ENCODE measurements around the gene PLCZ1.
"Not testable (repeated sequence)": the region's sequence is repeated elsewhere in the genome, so short reads cannot be mapped to it uniquely, and the experiment has no call there.

The PLCZ1 gene

DNA sequence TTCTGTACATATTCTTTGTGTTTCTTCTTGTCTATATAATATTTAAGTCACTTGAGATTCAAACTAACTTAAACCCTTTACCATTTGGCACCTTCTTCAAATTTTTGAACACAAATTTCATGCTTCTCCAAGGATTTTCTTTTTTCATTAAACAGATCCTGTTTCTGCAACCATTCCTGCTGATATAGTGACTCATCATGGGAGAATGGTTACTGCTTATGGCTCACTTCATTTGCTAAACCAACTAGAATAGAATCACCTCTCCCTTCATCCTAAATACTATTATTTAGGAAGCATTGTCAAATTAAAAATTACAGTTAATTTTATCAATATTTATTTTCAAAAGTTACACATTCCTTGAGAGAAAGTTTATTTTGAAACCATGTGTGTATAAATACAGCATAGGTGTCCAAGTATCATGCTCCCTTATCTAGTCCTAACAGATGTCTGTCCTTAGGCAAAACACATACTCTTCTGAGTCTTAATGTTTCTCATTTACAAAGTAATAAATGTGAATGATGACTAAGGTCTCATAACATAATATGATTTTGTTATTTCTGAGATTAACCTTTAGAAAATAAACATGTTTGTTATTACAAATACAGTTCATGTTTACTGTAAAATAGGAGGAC lies 40.7 kb downstream of the PLCZ1 start:
- DNase-seq = no peak

DNA sequence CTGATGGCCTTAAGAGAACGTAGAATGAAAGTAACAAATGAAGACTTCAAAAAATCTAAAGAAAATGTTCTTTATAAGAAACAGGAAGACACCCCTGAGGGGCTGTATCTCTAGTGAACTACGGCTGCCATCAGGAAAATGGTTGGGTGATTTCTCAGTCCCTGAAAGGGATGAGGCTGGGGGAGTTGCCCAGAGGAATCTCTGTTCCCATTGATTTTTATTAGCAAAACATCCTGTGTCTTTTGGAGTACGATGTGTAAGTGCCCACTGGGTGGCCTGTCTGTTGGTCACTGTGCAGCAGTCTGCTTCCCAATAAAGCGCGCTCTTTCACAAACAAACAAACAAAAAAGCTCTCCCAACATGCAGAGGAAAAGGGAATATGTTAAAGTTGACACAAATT lies 43.8 kb downstream of the PLCZ1 start:
- DNase-seq = not testable (repeated sequence)

DNA sequence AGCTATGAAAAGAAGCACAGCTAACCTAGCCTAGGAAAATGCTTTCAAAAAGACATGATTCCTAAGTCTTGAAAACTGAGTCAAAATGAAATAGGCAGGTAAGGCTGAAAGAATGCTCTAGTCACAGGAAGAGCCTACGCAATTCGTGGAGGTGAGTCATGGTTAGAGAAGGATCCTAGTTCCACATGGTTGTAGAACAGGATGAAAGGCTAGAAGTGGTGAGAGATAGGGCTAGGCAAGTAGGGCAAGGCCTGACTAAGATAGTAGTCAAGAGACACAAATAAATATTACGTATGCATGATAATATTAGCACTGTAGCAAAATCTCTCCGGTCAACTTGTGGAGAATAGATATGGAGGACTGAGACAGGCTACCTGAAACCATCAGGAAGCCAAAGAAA lies 47.2 kb downstream of the PLCZ1 start:
- DNase-seq = no peak

DNA sequence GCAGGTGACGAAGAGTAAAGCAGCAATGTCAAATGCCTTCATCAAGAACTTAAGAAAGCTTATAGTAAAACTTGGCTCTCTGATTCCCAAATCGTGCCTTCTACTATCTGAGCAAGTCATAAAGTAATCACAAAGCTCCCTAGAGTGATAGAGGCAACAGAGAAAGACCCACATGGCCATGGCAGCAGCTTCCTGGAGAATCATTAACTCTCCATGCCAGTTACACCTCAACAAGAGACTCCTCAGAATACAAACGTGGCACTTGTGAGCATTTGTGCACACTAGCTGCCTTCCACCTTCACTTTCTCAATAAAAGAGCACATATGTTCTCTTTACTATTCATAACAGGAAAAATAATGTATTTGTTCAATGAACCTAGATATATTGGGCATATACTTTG lies 48.0 kb downstream of the PLCZ1 start:
- no peak for DNase-seq

DNA sequence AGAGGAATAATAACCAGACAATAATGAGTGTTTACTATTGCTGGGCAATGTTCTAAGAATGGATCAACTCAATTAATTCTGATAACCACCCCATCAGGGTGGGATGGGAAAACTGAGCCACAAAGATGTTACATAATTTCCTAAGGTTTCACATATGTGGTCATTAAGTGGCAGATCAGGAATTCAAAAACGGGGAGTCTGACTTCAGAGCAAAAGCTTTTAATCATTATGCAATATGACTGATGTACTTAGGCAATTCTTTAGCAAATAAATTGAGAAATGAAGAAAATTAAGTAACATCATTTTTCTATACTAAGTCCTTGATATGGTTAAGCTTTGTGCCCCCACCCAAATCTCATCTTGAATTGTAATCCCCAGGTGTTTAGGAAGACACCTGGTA lies 53.4 kb downstream of the PLCZ1 start:
- no peak for DNase-seq

DNA sequence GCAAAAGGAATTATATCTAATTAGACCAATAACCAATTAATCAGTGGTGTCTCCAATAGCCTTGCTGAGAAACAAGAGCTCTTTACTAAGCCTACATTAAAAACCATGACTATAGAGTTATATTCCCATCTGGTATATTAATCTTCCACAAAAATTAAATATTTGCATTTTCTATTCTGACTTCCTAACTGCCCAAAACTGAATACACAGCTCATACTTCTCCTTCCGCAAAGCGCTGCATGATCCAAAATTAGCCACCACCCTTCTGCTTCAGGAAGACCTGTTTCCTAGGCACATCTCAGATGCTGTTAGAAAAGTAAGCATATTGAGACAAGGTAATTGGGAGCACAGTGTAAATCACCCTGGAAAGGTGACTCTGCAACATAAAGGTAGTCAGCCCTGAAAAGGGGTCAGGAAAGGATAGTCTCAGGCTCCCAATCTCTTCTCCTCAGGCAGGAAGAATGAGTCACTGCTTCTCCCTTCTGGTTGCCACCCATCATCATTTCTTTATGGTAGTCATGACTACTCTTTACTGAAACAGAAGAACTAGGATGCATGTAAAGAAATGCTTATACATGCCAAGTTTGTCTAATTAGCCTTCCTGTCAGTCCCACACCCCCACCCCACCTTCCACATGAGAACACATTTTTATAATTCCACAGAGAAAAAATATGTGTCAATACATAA lies 54.3 kb downstream of the PLCZ1 start:
- no peak for DNase-seq

DNA sequence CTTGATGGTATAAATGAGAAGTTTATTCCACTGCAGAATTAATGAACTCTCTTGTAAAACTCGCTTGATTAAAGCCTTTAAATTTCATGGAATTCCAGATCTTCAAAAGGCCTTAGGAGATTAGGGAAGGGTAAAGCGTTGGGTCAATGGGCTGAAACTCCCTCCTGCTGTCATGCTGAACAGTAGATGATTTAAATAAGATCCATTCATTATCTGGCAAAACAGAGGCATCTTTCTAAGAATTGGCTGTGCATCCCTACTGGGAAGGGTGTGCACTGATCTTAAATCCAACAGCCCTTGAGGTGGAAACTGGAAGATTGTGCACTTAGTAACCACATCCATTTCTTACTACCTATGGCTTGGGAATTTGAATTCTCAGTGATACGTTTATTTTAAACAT lies 56.0 kb downstream of the PLCZ1 start:
- no peak for DNase-seq

DNA sequence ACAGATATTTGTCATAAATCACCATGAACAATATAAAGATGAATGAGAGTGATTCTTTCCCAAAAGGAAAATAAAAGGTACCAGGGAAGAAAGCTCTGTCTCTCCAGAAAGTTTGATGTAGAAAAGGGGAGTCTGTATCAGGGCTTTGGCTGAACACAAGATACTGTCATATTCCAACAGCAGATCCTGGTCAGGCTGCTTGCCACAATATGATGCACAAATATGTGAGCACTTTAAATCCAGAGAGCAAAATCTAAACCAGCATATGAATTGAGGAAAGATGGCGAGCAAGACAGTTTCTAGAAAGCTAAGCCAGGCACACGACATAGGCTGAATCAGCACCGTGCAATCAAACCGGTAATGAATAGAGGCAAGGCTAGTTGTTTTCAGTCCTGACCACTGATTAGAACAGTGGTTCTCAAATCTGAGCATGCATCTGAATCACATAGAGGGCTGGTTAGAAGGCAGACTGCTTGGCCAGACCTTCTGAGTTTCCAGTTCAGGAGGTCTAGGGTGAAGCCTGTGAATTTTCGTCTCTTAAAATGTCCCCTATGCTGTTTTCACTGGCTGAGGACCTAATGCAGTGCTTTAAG lies 60.7 kb downstream of the PLCZ1 start:
- no peak for DNase-seq

DNA sequence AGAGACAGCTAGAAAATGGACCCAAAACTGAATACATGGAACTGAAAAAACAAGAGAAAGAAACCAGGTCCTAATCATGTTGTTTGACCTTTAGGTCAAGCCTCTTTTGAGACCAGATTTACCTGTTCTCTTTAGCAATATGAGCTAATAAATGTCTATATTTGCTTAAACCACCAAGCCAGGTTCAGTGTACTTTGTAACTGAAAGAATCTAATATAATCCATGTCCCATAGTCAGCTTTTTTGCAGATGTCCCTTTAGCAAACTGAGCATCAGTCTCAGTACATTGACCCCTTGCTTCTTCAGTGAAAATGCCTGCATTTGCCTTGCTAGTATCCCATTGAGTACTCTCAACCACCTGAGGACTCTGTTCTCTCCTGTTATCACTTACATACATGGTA lies 61.7 kb downstream of the PLCZ1 start:
- DNase-seq = no peak

DNA sequence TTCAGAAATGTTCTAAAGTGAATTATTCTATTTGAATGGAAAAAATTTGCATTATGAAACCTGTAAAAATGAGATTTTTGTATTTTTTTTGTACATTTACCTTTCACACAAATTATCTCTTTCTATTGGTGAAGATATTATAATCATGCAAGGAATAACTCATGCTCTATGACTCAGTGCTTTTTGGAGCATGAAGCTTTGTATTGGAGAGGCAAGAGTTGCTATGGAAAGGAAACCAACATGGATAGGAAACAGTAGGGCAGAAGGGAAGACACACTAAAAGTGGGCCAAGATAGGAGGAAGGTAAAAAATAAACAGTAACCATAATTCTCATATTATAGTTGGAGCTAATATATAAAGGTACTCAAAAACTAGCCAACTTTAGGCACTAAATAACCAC lies 79.0 kb downstream of the PLCZ1 start:
- no peak for DNase-seq

DNA sequence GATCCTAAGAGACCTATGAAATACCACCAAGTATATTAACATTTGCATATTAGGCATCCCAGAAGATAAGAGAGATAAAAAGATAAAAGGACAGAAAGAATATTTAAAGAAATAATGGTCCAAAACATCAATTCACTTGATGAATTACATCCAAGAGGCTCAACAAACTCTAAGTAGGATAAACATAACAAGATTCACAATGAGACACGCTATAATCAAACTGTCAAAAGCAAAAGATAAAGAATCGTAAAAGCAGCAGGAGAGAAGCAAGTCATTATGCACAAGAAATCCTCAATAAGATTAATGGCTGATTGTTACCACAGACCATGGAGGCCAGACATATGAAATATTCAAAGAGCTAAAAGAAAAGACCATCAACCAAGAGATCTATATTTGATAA lies 79.6 kb downstream of the PLCZ1 start:
- no peak for DNase-seq

DNA sequence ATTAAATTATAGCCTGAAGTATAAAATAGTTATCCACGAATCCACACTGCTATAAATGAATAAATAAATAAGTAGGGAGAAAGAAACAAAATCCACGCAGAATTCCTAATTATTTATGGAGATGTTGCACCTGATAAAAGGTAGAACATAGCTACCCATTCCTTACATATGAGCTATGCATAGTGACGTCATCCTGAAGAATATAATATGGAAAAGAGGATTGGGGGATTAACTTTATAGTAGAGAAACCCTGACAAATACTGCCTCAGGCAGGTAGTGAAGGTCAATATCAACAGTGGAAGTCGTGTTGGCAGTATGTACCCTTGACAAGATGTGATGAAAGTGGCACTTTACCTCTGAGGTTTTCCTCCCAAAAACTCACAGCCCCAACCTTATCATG lies 82.5 kb downstream of the PLCZ1 start:
- no peak for DNase-seq

DNA sequence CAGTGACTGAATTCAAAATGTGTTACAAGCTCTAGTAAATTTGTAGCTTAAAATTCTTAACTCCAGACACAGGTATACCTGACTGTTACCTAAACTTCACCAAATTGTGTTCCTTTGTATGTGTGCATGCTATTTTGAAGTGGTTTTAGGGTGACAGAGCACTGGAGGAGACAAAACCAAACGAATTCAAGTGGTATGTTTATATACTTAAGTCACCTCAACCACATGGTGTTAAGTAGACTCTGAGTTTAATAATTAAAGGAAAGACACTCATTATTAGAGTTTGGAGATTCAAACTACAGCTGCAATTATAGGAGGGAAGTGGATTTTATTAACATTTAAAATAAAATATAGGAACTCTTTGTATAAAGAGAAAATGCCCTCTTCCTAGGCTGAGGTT lies 84.3 kb downstream of the PLCZ1 start:
- no peak for DNase-seq

DNA sequence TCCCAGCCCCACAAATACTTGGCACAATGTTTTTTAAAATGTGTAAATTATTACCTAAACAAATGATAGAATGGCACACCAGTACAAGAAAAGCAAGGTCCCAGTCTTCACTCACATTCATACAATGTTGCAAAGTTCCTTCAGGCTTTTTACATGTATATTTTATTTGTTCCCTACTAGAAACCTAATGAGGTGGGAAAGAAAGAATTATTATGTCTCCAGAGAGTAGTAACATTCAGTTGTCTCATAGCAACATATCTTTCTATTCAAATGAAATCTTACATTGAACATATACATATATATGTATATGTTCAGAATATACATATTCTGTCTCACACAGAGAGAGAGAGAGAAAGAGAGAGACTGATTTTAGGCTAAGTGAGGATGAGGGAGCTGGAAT lies 85.2 kb downstream of the PLCZ1 start:
- no peak for DNase-seq

DNA sequence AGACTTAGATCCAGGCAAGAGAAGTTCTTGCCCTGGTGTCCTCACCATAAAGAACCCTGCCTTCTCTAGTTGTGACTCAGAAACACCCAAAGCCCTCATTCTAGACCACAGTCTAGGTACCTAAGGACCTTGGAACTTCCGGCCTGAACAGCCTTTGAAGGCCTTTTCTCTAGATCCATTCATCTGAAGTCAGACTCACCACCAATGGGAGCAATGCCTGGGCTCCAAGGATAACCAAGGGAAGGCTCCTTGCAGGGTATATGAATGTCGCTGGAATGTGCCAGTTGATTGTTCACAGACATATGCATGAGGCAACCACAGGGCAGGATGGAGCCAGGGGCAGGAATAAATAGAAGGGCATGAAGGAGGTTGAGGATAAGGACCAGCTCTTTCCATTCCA lies 86.3 kb downstream of the PLCZ1 start:
- DNase-seq = no peak

DNA sequence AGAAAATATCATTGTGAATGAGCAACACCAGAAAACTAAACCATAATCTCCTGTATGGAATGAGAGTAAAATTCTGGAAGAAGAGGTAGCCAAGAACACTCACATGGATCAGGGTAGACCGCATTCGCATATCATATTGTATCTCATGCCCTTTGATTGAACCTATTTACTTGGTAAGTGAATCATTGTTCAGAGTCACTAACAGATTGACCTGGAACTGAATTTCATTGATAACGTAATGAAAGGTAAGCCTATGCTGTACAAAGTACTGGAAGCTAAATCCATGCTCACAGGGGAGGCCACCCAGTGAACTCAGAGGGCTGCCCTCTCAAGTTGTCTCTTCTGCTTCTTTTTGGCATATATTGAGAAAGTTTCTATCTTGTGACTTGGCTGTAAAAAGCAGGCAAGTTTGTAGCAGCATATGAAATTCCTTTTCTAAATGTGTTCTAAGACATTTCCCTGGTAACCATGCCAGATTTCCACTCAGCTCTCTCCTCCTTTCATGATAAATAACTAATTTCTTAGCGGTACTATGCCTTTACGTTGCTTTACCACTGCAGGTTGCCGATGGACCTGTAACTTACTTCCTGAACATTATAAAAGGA lies 91.4 kb downstream of the PLCZ1 start:
- no peak for DNase-seq

DNA sequence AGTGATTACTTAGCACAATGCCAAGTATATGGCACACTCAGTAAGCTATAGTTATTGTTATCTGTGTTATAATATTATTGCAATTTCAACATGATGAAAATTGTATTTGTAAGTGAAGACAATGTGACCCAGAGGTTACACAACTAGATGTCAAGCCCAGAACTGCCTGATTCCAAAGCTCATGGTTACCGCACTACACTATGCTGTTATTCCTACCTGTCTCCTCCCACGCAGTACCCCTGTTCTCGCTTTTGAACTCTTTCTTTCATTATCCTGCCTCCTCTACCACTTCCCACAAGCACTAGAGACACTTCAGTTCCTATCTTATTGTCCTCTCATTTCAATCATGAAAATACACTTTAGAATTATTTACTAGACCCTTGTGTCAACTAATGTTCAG lies 93.2 kb downstream of the PLCZ1 start:
- no peak for DNase-seq

DNA sequence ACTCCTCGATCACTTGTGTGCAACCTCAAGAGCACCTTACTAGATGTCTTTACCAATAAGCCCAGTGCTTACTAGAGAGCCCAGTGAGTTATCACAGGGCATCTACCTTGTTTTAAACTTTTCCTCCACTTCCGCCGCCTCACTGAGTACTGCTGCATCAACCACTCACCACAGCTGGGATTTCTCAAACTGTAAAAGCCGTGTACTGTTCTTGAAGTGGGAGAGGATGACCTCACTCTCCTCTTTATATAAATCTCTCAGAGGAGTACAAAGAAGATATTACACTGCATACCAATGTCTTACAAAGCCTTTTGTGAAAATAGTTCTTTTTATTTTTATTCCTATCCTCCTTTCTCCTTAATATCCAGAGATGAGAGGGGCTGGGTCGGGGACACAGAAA lies 94.1 kb downstream of the PLCZ1 start:
- DNase-seq = no peak

DNA sequence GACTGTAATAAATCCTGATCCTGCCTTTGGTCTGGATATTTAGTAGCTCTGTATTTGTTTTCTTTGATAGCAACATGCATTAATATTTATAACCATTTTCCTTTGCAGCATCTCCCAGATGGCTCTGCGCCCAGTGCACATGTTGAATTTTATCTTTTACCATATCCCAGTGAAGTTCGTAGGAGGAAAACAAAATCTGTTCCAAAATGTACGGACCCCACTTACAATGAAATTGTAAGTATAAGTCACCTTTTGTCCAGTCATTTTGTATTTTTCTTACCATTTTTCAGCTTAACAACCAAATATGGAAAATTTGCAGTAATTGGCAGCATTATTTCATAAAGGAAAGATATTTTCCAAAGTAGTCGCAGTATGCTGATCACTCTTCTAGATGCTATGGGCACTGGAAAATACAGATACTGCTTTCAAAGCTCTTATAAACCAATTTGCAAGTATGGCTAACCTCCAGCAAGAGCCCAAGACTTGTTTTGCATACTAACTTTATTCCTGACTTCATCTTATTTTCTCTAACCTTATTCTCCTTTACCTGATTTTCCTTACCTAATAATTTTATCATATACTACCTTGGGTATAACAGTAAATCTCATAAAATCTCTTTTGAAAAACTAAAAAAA lies 97.4 kb downstream of the PLCZ1 start:
- no peak for DNase-seq

DNA sequence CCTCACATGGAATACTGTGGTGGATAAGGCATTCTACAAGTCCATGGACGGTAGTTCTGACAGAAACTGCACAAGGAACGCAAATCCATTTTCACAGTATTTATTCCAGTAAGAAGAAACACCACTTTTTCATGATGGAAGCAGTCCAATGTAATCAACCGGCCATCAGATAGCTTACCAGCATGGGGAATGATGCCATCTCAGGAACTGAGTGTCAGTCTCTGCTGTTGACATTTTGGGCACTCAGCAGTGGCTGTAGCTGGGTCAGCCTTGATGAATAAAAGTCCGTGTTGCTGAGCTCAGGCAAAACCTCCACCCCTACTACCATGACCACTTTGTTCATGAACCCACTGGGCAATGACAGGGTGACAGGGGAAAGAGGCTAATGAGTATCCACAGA lies 103.4 kb downstream of the PLCZ1 start:
- no peak for DNase-seq
